Caco-2 (cell line): ENCODE results near the gene PPP1R37. TPM values are rescaled to one million over a fixed set of nuclear protein-coding genes. Genes with fewer than 3 reads are reported as not detected.

Source experiments
- BruUV-seq: library from RNA; stranded (reverse); fragments of 400-500 nt; replicated peaks from 2 replicates; lab custom pipeline; 2021; lab: Mats Ljungman, UMichigan
- CTCF ChIA-PET: fragments of 300-600 bp; sonication (Branson Sonifier 250); formaldehyde crosslinking; loops from one replicate; lab custom pipeline; 2022; ENCODE audit warnings: antibody characterized with exemption; lab: Charles Lee
- POLR2A ChIA-PET: fragments of 300-600 bp; sonication (Branson Sonifier 250); formaldehyde crosslinking; loops from one replicate; lab custom pipeline; 2022; ENCODE audit warnings: antibody characterized with exemption; lab: Charles Lee
- DNase-seq, 2 experiments: peaks; one replicate each; pipeline versions ENCODE4 v3.0.0 to v3.0.0-alpha.2; 2020 to 2022
- H3K27me3 ChIP-seq: replicated peaks from 2 replicates; pipeline ENCODE4 v1.6.0; 2011; ENCODE audit warnings: low read length; ENCODE audit not compliant: control insufficient read depth, insufficient read depth
- H3K36me3 ChIP-seq: 2 replicates; pipeline ENCODE4 v1.5.1; 2011; ENCODE audit warnings: low read length; ENCODE audit not compliant: control insufficient read depth, insufficient read depth
- H3K4me1 ChIP-seq: fragments of 250-450 bp; sonication (Bioruptor Pico); 2 replicates; pipeline ENCODE4 v1.5.1; 2020; ENCODE audit warnings: mild to moderate bottlenecking
- H3K4me3 ChIP-seq: 2 replicates; pipeline ENCODE4 v1.5.1; 2011; ENCODE audit warnings: low read depth, mild to moderate bottlenecking, control low read depth, low read length
- H3K9me3 ChIP-seq: fragments of 250-450 bp; sonication (Bioruptor Pico); 2 replicates; pipeline ENCODE4 v1.5.1; 2020; ENCODE audit warnings: mild to moderate bottlenecking, moderate library complexity
- H3K27ac Mint-ChIP-seq: one replicate; pipeline ENCODE4 v1.8.0; 2022; ENCODE audit warnings: mixed read lengths; ENCODE audit not compliant: unreplicated experiment
- H3K27me3 Mint-ChIP-seq: one replicate; pipeline ENCODE4 v1.8.0; 2022; ENCODE audit warnings: mixed read lengths; ENCODE audit not compliant: insufficient read depth, unreplicated experiment
- H3K36me3 Mint-ChIP-seq: one replicate; pipeline ENCODE4 v1.8.0; 2022; ENCODE audit warnings: mild to moderate bottlenecking, mixed read lengths; ENCODE audit not compliant: insufficient read depth, unreplicated experiment
- H3K4me1 Mint-ChIP-seq: one replicate; pipeline ENCODE4 v1.8.0; 2022; ENCODE audit warnings: low read depth, mixed read lengths; ENCODE audit not compliant: unreplicated experiment
- H3K4me3 Mint-ChIP-seq: one replicate; pipeline ENCODE4 v1.8.0; 2022; ENCODE audit warnings: mild to moderate bottlenecking, moderate library complexity, mixed read lengths; ENCODE audit not compliant: unreplicated experiment
- H3K9me3 Mint-ChIP-seq: one replicate; pipeline ENCODE4 v1.8.0; 2022; ENCODE audit warnings: mixed read lengths; ENCODE audit not compliant: unreplicated experiment
- CTCF ChIP-seq, 2 experiments: fragments of 200-600 bp in 1 of 2; IDR thresholded peaks; 1 replicate in 1 of 2; 2 replicates in 1 of 2; pipeline versions ENCODE4 v1.5.1 to v1.8.0; 2011 to 2022; ENCODE audit warnings: antibody characterized with exemption in 1 of 2, control low read depth in 1 of 2, inconsistent platforms in 1 of 2, low read depth in 1 of 2, low read length in 1 of 2, mild to moderate bottlenecking in 1 of 2, moderate library complexity in 1 of 2; ENCODE audit not compliant: insufficient read depth in 1 of 2, severe bottlenecking in 1 of 2, unreplicated experiment in 1 of 2
- intact Hi-C: fragments of 100-400 bp; cut with micrococcal nuclease; formaldehyde crosslinking; loops from one replicate; pipeline ENCODE4 v1.10.0; 2022; ENCODE audit not compliant: unreplicated experiment
- total RNA-seq: library from RNA; stranded (reverse); gene quantifications from 2 replicates; pipeline ENCODE4 v1.2.3, GENCODE V29; 2022

PPP1R37 gene
- total RNA-seq, 1 experiment from 2014 or later: 42.1 TPM

GRCh38 chr19:45137179-45137761 lies 44.3 kb downstream of the PPP1R37 start:
- BruUV-seq: no TSS peak
- Histone ChIP-seq H3K36me3 (peaks cover 1% of the 10 kb centered on the region; the same call in 1 of the 2 replicates), H3K4me1 (no peaks in the 10 kb centered on the region), H3K4me3 (no peak overlapping the region), H3K27me3 (no peaks in the 10 kb centered on the region), H3K9me3 (no peaks in the 10 kb centered on the region)
- Mint-ChIP-seq H3K4me1 (no peaks in the 10 kb centered on the region), H3K27ac (peak overlapping the region; percentile 6), H3K4me3 (no peak overlapping the region), H3K27me3 (no peaks in the 10 kb centered on the region), H3K36me3 (peaks cover 31% of the 10 kb centered on the region), H3K9me3 (no peaks in the 10 kb centered on the region)
- ChIA-PET CTCF (interaction anchor here (0.5 kb wide), 1 partner anchor 47 kb away, joined by 3 read pairs; no protein-coding TSS in a partner anchor), POLR2A (no interaction called here)
- no peak for TF ChIP-seq CTCF (IDR thresholded peaks at IDR 0.05; ENCODE audit: insufficient read depth in 1 of 2, low read depth in 1 of 2, low read length in 1 of 2, severe bottlenecking in 1 of 2, unreplicated experiment in 1 of 2)
- DNase-seq: no peak
- intact Hi-C loops: no loop called here

- ChIA-PET POLR2A (interaction anchor here (0.6 kb wide), 1 partner anchor 8 kb away, joined by 3 read pairs; no protein-coding TSS in a partner anchor), CTCF (interaction anchor here (0.6 kb wide), 1 partner anchor 40 kb away, joined by 4 read pairs; the partner anchor contains the start of gene TRAPPC6A)
- Mint-ChIP-seq H3K9me3 (no peaks in the 10 kb centered on the region), H3K4me3 (no peak overlapping the region), H3K4me1 (no peaks in the 10 kb centered on the region), H3K36me3 (peaks cover 40% of the 10 kb centered on the region), H3K27ac (no peak overlapping the region), H3K27me3 (no peaks in the 10 kb centered on the region)
- intact Hi-C loops: no loop called here
- no peaks in the 10 kb centered on the region for H3K27me3 ChIP-seq
- no peaks in the 10 kb centered on the region for H3K4me1 ChIP-seq
- no peak overlapping the region for H3K4me3 ChIP-seq
- no peaks in the 10 kb centered on the region for H3K9me3 ChIP-seq
- DNase-seq: no peak
- peaks cover 1% of the 10 kb centered on the region; the same call in 1 of the 2 replicates for H3K36me3 ChIP-seq
- BruUV-seq: no TSS peak
- no peak for TF ChIP-seq CTCF (IDR thresholded peaks at IDR 0.05; ENCODE audit: insufficient read depth in 1 of 2, low read depth in 1 of 2, low read length in 1 of 2, severe bottlenecking in 1 of 2, unreplicated experiment in 1 of 2)
Observed at GRCh38 chr19:45138303-45138751, 45.3 kb downstream of the PPP1R37 start.

GRCh38 chr19:45139286-45140143 lies 46.5 kb downstream of the PPP1R37 start:
- intact Hi-C loops: no loop called here
- no peak overlapping the region for H3K4me3 Mint-ChIP-seq
- H3K36me3 ChIP-seq: peaks cover 3% of the 10 kb centered on the region
- H3K9me3 Mint-ChIP-seq: no peaks in the 10 kb centered on the region
- no peaks in the 10 kb centered on the region for H3K4me1 Mint-ChIP-seq
- no peaks in the 10 kb centered on the region for H3K9me3 ChIP-seq
- BruUV-seq: no TSS peak
- ChIA-PET POLR2A (interaction anchor here (0.5 kb wide), 1 partner anchor 107 kb away, joined by 3 read pairs; no protein-coding TSS in a partner anchor), CTCF (no interaction called here)
- H3K27me3 ChIP-seq: no peaks in the 10 kb centered on the region
- TF ChIP-seq CTCF (IDR thresholded peaks at IDR 0.05; ENCODE audit: insufficient read depth in 1 of 2, low read depth in 1 of 2, low read length in 1 of 2, severe bottlenecking in 1 of 2, unreplicated experiment in 1 of 2): no peak
- no peaks in the 10 kb centered on the region for H3K27me3 Mint-ChIP-seq
- H3K27ac Mint-ChIP-seq: no peak overlapping the region
- H3K4me3 ChIP-seq: no peak overlapping the region
- no peaks in the 10 kb centered on the region for H3K4me1 ChIP-seq
- DNase-seq: no peak
- H3K36me3 Mint-ChIP-seq: peaks cover 46% of the 10 kb centered on the region
